SK-N-SH treated with all-trans-retinoic acid at 6 μM for 48 hours (cell line): Measurements from ENCODE around the gene FCRLB.
A peak's percentile ranks its signal among the peaks of the same experiment; 100 is the strongest.

ENCODE experiments used
- ATAC-seq: fragments of 200-7000 bp; cut with Tn5 transposase; 3 replicates; pipeline ENCODE4 v1.9.1; 2020; ENCODE audit warnings: mild to moderate bottlenecking, moderate library complexity
- ARNTL ChIP-seq: fragments of 450-650 bp; formaldehyde crosslinking; IDR thresholded peaks from 2 replicates; pipeline ENCODE4 v1.5.0; 2020; ENCODE audit warnings: low read depth, mild to moderate bottlenecking, moderate library complexity, borderline replicate concordance
- BACH2 ChIP-seq: fragments of 250-450 bp; sonication (Bioruptor Pico); IDR thresholded peaks from 2 replicates; pipeline ENCODE4 v1.9.0; 2021; ENCODE audit warnings: mild to moderate bottlenecking, borderline replicate concordance
- CSDC2 ChIP-seq: fragments of 250-450 bp; sonication (Bioruptor Pico); IDR thresholded peaks from 2 replicates; pipeline ENCODE4 v1.5.0; 2020; ENCODE audit warnings: mild to moderate bottlenecking, moderate library complexity
- CSRNP3 ChIP-seq: fragments of 250-450 bp; sonication (Bioruptor Pico); IDR thresholded peaks from 2 replicates; pipeline ENCODE4 v1.5.1; 2021; ENCODE audit warnings: mild to moderate bottlenecking, moderate library complexity
- ESRRG ChIP-seq: fragments of 250-450 bp; sonication (Bioruptor Pico); IDR thresholded peaks from 2 replicates; pipeline ENCODE4 v1.6.1; 2021; ENCODE audit warnings: mild to moderate bottlenecking
- GLIS3 ChIP-seq: fragments of 250-450 bp; sonication (Bioruptor Pico); IDR thresholded peaks from 2 replicates; pipeline ENCODE4 v1.5.0; 2020; ENCODE audit warnings: mild to moderate bottlenecking, moderate library complexity
- ISL1 ChIP-seq: fragments of 250-450 bp; sonication (Bioruptor Pico); IDR thresholded peaks from 2 replicates; pipeline ENCODE4 v2.1.2; 2022; ENCODE audit warnings: mild to moderate bottlenecking, moderate library complexity
- OSR1 ChIP-seq: fragments of 250-450 bp; sonication (Bioruptor Pico); IDR thresholded peaks from 2 replicates; pipeline ENCODE4 v1.8.0; 2022; ENCODE audit warnings: moderate library complexity, mild to moderate bottlenecking, inconsistent platforms
- PATZ1 ChIP-seq: fragments of 250-450 bp; sonication (Bioruptor Pico); IDR thresholded peaks from 2 replicates; pipeline ENCODE4 v1.8.0; 2020; ENCODE audit warnings: mild to moderate bottlenecking, moderate library complexity, borderline replicate concordance
- PPARA ChIP-seq: fragments of 250-450 bp; sonication (Bioruptor Pico); IDR thresholded peaks from 2 replicates; pipeline ENCODE4 v1.5.0; 2020; ENCODE audit warnings: mild to moderate bottlenecking, borderline replicate concordance
- RARB ChIP-seq: fragments of 250-450 bp; sonication (Bioruptor Pico); IDR thresholded peaks from 2 replicates; pipeline ENCODE4 v1.8.0; 2021; ENCODE audit warnings: mild to moderate bottlenecking, moderate library complexity
- SNAI2 ChIP-seq: fragments of 250-450 bp; sonication (Bioruptor Pico); IDR thresholded peaks from 2 replicates; pipeline ENCODE4 v1.5.0; 2020; ENCODE audit warnings: mild to moderate bottlenecking, moderate library complexity
- TCF4 ChIP-seq: fragments of 250-450 bp; sonication (Bioruptor Pico); IDR thresholded peaks from 2 replicates; pipeline ENCODE4 v1.8.0; 2021; ENCODE audit warnings: mild to moderate bottlenecking, moderate library complexity, borderline replicate concordance
- TOX ChIP-seq: fragments of 250-450 bp; sonication (Bioruptor Pico); IDR thresholded peaks from 2 replicates; pipeline ENCODE4 v1.8.0; 2021; ENCODE audit warnings: mild to moderate bottlenecking, moderate library complexity, borderline replicate concordance
- TSHZ2 ChIP-seq: fragments of 250-450 bp; sonication (Bioruptor Pico); IDR thresholded peaks from 2 replicates; pipeline ENCODE4 v1.5.0; 2020; ENCODE audit warnings: mild to moderate bottlenecking, moderate library complexity
- ZC3H10 ChIP-seq: fragments of 250-450 bp; sonication (Bioruptor Pico); IDR thresholded peaks from 2 replicates; pipeline ENCODE4 v1.5.1; 2021; ENCODE audit warnings: mild to moderate bottlenecking, moderate library complexity
- ZFP3 ChIP-seq: fragments of 250-450 bp; sonication (Bioruptor Pico); IDR thresholded peaks from 2 replicates; pipeline ENCODE4 v1.5.0; 2020; ENCODE audit warnings: mild to moderate bottlenecking, moderate library complexity
- ZFP30 ChIP-seq: fragments of 450-650 bp; formaldehyde crosslinking; IDR thresholded peaks from 2 replicates; pipeline ENCODE4 v1.5.0; 2022; ENCODE audit warnings: mild to moderate bottlenecking, moderate library complexity
- ZNF565 ChIP-seq: fragments of 450-650 bp; formaldehyde crosslinking; conservative IDR thresholded peaks from 2 replicates; pipeline ENCODE4 v1.5.0; 2020; ENCODE audit warnings: low read depth, mild to moderate bottlenecking, moderate library complexity
- ZNF70 ChIP-seq: fragments of 450-650 bp; formaldehyde crosslinking; IDR thresholded peaks from 2 replicates; pipeline ENCODE4 v1.5.0; 2020; ENCODE audit warnings: mild to moderate bottlenecking, moderate library complexity
- ZNF8 ChIP-seq: fragments of 450-650 bp; formaldehyde crosslinking; IDR thresholded peaks from 2 replicates; pipeline ENCODE4 v1.5.0; 2020; ENCODE audit warnings: mild to moderate bottlenecking, moderate library complexity
- TF ChIP-seq, protein P1 (sequence below): fragments of 250-450 bp; sonication (Bioruptor Pico); IDR thresholded peaks from 2 replicates; pipeline ENCODE4 v1.5.1; 2020; ENCODE audit warnings: low read depth, mild to moderate bottlenecking, moderate library complexity

The FCRLB gene

DNA sequence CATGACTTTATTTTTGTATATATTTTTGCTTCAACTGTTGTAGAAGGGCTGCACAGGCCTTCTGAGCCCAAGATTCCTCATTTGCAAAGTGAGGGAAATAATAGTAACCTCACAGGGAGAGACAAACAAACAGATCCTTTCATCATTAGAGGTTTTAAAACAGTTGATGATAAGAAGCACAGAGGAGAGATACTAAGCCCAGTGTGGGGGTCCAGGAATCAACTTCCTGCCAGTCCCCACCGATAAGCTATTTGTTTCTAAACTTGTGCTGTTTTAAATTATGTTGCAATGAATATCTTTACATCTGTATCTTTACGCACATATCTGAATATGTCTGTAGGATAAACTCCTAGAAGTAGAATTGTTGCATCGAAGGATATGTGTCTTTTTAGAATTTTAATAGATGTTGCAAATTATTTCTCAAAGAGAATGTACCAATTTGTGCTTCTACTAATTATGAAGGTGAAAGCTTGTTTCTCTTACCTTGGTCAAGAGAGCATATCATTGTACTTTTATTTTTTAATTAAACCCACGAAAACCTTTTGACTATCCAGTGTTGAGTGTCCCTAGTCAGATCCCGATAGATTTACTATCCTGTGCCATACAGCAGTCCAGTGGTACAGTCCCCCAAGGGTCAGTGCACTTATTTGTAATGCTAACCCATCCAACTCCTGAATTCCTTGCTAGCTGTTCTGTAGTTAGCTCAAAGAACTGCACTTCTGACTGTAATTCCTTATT, 10.8 kb downstream of the FCRLB start (continued):
- TF ChIP-seq, protein P1, sequence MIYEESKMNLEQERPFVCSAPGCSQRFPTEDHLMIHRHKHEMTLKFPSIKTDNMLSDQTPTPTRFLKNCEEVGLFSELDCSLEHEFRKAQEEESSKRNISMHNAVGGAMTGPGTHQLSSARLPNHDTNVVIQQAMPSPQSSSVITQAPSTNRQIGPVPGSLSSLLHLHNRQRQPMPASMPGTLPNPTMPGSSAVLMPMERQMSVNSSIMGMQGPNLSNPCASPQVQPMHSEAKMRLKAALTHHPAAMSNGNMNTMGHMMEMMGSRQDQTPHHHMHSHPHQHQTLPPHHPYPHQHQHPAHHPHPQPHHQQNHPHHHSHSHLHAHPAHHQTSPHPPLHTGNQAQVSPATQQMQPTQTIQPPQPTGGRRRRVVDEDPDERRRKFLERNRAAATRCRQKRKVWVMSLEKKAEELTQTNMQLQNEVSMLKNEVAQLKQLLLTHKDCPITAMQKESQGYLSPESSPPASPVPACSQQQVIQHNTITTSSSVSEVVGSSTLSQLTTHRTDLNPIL (CRISPR knock-in tag), result no peak
- TF ChIP-seq CSRNP3 (CRISPR knock-in tag) (no peak), ZNF565 (CRISPR knock-in tag) (no peak)

GRCh38 chr1:161733526-161733925, 12.2 kb downstream of the FCRLB start:
- ATAC-seq, result peak; percentile 54
- TF ChIP-seq GLIS3 (CRISPR knock-in tag) (no peak), ESRRG (CRISPR knock-in tag) (no peak), CSDC2 (no peak), TCF4 (no peak), RARB (CRISPR knock-in tag) (no peak), ZNF70 (CRISPR knock-in tag) (no peak), ISL1 (CRISPR knock-in tag) (no peak)
- TF ChIP-seq, all 23 proteins: peak for 0

DNA sequence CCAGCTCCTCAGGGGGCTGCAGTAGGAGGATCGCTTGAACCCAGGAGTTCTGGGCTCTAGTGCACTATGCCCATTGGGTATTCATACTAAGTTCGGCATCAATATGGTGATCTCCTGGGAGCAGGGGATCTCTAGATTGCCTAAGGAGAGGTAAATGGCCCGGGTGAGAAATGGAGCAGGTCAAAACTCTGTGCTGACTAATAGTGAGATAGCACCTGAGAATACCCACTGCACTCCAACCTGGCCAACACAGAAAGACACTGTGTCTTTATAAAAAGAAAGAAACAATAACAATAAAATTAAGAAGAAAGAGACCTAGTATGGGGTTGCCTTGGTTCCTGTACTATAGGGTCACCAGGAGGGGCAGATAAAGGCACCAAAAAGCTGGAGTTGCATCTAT, 14.5 kb downstream of the FCRLB start:
- no peak for TF ChIP-seq SNAI2 (CRISPR knock-in tag)
- no peak for TF ChIP-seq RARB (CRISPR knock-in tag)
- no peak for TF ChIP-seq GLIS3 (CRISPR knock-in tag)
- no peak for TF ChIP-seq OSR1 (CRISPR knock-in tag)
- no peak for TF ChIP-seq ZC3H10 (CRISPR knock-in tag)
- TF ChIP-seq ARNTL (CRISPR knock-in tag), result no peak
- no peak for TF ChIP-seq ZFP3 (CRISPR knock-in tag)
- TF ChIP-seq TSHZ2 (CRISPR knock-in tag), result no peak
- TF ChIP-seq ZNF565 (CRISPR knock-in tag), result no peak
- ATAC-seq, result no peak

GRCh38 chr1:161736335-161736969, 15.1 kb downstream of the FCRLB start:
- no peak for ATAC-seq
- TF ChIP-seq ZNF565 (CRISPR knock-in tag), result no peak
- TF ChIP-seq ZC3H10 (CRISPR knock-in tag), result no peak
- TF ChIP-seq ISL1 (CRISPR knock-in tag), result no peak
- no peak for TF ChIP-seq PATZ1 (CRISPR knock-in tag)
- no peak for TF ChIP-seq RARB (CRISPR knock-in tag)
- TF ChIP-seq CSDC2, result no peak
- no peak for TF ChIP-seq ZNF70 (CRISPR knock-in tag)
- no peak for TF ChIP-seq BACH2
- no peak for TF ChIP-seq OSR1 (CRISPR knock-in tag)
- TF ChIP-seq TOX, result no peak
- TF ChIP-seq ZFP30 (CRISPR knock-in tag), result no peak
- TF ChIP-seq CSRNP3 (CRISPR knock-in tag), result no peak
- TF ChIP-seq PPARA (CRISPR knock-in tag), result no peak
- no peak for TF ChIP-seq TCF4
- TF ChIP-seq ZNF8 (CRISPR knock-in tag), result no peak
- TF ChIP-seq, protein P1 (CRISPR knock-in tag), result no peak
- no peak for TF ChIP-seq ARNTL (CRISPR knock-in tag)
